ENCODE data around the gene BEGAIN. TPM values are rescaled to one million over a fixed set of nuclear protein-coding genes. Genes with fewer than 3 reads are reported as not detected.
"Not testable (repeated sequence)": the region's sequence is repeated elsewhere in the genome, so short reads cannot be mapped to it uniquely, and the experiment has no call there.

Gene BEGAIN
- total RNA-seq, 1 donor from 2014 or later = 3.4 TPM

DNA sequence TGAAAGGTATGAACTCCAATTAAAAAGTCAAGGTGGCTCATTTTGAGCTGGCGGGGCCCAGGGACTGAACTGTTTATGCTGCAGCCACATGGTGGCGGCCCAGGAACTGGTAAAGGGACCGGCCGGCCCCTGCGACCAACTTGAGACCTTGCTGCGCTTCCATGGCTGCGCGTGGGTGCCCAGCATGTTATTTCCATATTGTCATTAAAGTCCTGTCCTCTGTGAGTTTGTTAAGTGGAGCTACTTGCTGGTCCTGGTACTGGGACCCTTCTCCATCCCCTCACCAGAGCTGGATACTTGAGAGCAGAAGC is 62.3 kb downstream of the BEGAIN start:
- peak; percentile 8 for DNase-seq (ENCODE audit: low spot score)
- no peak overlapping the region for H3K27ac Mint-ChIP-seq
- no peak overlapping the region for H3K4me3 Mint-ChIP-seq (ENCODE audit: low read depth)
- H3K27me3 Mint-ChIP-seq (ENCODE audit: low read depth) = no peaks in the 10 kb centered on the region
- H3K36me3 Mint-ChIP-seq (ENCODE audit: low read depth) = no peaks in the 10 kb centered on the region
- no peaks in the 10 kb centered on the region for H3K4me1 Mint-ChIP-seq (ENCODE audit: low read depth)
- no peaks in the 10 kb centered on the region for H3K9me3 Mint-ChIP-seq
- intact Hi-C loops (cut with micrococcal nuclease) = no loop called here

DNA sequence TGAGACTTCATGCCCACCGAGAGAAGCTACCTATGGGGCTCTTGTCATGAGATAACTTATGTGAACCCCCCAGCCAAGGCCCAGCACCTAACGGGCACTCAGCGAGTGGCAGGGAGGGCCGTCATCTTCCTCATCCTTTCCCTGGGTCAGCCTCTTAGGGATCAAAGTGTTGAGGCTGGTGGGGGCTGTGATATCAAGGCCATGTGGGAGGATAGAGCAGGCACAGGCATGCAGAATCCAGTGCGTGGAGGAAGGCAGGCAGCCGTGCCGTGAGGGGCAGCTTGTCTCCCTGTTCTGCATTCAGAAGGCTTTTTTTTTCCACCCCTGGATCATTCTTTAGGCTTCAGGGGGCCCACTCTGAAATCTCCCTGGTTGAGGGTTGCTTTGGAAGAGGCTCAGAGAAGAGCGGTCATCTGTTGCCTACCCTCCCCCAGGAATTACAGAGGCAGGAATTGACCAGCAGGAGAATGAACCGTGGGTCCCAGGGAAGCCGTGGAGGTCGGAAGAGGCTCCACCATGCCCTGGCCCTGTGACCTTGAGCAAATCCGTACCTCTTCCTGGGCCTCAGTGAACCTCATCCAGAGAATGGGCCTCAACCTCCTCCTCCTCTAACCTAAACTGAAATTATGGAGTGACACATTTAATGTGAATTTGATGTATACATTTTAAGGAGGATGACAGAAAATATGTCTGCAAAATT is 62.8 kb downstream of the BEGAIN start:
- DNase-seq (ENCODE audit: low spot score) = no peak
- peaks cover under 1% of the 10 kb centered on the region for H3K9me3 Mint-ChIP-seq
- H3K4me3 Mint-ChIP-seq (ENCODE audit: low read depth) = no peak overlapping the region
- H3K36me3 Mint-ChIP-seq (ENCODE audit: low read depth) = no peaks in the 10 kb centered on the region
- intact Hi-C loops (cut with micrococcal nuclease) = no loop called here
- H3K27me3 Mint-ChIP-seq (ENCODE audit: low read depth) = no peaks in the 10 kb centered on the region
- H3K4me1 Mint-ChIP-seq (ENCODE audit: low read depth) = no peaks in the 10 kb centered on the region
- no peak overlapping the region for H3K27ac Mint-ChIP-seq

DNA sequence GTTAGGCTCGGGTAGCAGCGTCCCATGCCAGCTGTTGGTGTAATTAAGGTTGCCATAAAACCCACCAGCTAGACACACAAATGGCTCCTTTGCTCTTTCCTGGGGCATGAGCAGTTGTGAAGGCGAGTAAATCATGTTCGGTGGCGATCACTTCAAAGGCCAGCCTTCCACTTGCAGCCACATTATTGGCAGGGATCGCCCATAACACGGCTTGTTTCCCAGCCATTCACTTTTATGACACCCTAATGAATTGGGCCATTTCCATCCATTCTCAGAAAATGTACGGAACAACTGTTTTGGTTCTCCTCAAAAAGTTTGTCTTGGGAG is 63.4 kb downstream of the BEGAIN start:
- Mint-ChIP-seq H3K36me3 (ENCODE audit: low read depth) (no peaks in the 10 kb centered on the region), H3K27ac (no peak overlapping the region), H3K27me3 (ENCODE audit: low read depth) (no peaks in the 10 kb centered on the region), H3K4me3 (ENCODE audit: low read depth) (no peak overlapping the region), H3K4me1 (ENCODE audit: low read depth) (no peaks in the 10 kb centered on the region), H3K9me3 (peaks cover 6% of the 10 kb centered on the region)
- DNase-seq (ENCODE audit: low spot score) = no peak
- intact Hi-C loops (cut with micrococcal nuclease) = no loop called here

DNA sequence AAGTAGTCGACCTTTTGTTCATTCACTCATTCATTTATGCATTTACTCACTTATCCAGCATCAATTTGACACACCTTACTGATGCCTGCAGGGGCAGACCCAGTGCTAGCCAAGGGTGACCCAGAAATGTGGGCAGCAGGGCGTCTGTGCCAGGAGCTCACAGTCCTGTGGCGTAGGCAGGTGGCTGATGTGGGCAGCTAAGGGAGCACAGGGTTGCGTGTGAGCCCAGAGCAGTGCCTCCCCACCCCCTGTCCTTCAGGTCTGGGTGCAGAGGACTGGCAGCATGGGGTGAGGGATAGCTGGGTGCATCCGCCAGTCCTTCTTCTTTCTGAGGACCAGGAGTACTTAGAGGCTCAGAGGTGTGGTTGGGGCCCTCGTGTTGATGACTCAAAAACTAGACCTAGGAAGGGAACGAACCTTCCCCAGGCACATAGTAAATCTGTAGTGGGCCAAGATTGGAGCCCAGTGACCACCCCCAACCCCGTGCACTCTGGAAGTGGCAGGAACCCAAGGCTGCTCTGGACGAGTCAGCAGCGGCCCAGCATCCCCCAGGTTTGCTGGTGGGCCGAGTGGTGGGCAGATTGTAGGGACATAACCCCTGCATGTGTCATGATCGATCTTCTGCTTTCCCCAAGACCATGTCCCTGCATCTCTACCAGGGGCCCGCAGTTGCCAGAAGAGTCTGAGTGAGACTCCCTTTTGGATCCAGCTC is 63.9 kb downstream of the BEGAIN start:
- Mint-ChIP-seq H3K4me1 (ENCODE audit: low read depth) (no peaks in the 10 kb centered on the region), H3K36me3 (ENCODE audit: low read depth) (no peaks in the 10 kb centered on the region), H3K4me3 (ENCODE audit: low read depth) (no peak overlapping the region), H3K27me3 (ENCODE audit: low read depth) (no peaks in the 10 kb centered on the region), H3K9me3 (peaks cover 6% of the 10 kb centered on the region), H3K27ac (no peak overlapping the region)
- DNase-seq (ENCODE audit: low spot score) = no peak
- intact Hi-C loops (cut with micrococcal nuclease) = no loop called here

DNA sequence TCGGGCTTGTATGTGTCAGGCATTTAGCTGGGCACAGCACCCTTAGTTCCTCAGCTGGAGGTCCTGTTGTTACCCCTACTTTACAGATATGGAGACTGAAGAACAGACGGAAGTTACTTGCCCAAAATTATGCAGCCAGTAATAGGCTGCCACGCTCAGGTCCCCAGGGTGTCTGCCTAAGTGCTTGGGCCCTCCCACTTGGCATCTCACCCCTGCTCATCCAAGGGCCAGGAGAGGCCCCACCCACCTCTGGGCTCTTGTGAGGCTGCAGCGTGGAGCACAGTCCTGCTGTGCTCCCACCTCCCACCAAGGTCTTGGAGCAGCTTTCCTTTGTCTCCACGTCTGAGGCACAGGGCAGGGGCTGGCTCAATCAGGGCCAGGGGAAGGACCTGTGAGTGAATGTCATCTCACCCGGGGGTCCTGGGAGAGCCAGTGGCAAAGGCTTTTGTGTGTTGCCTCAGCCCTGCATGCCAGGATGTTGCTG is 64.6 kb downstream of the BEGAIN start:
- intact Hi-C loops (cut with micrococcal nuclease) = no loop called here
- Mint-ChIP-seq H3K36me3 (ENCODE audit: low read depth) (no peaks in the 10 kb centered on the region), H3K27me3 (ENCODE audit: low read depth) (no peaks in the 10 kb centered on the region), H3K4me1 (ENCODE audit: low read depth) (no peaks in the 10 kb centered on the region), H3K27ac (no peak overlapping the region), H3K4me3 (ENCODE audit: low read depth) (no peak overlapping the region), H3K9me3 (peaks cover 6% of the 10 kb centered on the region)
- no peak for DNase-seq (ENCODE audit: low spot score)

DNA sequence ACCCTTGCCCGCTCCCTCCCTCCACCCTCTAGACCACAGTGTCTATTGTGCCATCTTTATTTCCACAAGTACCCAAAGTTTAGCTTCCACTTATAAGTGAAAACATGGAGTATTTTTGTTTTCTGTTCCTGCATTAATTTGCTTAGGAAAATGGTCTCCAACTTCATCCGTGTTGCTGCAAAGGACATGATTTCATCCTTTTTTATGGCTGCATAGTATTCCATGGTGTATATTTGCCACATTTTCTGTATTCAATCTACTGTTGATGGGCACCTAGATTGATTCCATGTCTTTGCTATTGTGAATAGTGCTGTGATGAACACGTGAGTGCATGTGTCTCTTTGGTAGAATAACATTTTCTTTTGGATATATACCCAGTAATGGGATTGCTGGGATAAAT is 81.2 kb downstream of the BEGAIN start:
- Mint-ChIP-seq H3K9me3 (peaks cover 11% of the 10 kb centered on the region), H3K27me3 (ENCODE audit: low read depth) (peaks cover 13% of the 10 kb centered on the region)
- H3K4me1 Mint-ChIP-seq (ENCODE audit: low read depth); H3K27ac Mint-ChIP-seq; intact Hi-C loops (cut with micrococcal nuclease); H3K4me3 Mint-ChIP-seq (ENCODE audit: low read depth); DNase-seq (ENCODE audit: low spot score); H3K36me3 Mint-ChIP-seq (ENCODE audit: low read depth): not testable (repeated sequence)

DNA sequence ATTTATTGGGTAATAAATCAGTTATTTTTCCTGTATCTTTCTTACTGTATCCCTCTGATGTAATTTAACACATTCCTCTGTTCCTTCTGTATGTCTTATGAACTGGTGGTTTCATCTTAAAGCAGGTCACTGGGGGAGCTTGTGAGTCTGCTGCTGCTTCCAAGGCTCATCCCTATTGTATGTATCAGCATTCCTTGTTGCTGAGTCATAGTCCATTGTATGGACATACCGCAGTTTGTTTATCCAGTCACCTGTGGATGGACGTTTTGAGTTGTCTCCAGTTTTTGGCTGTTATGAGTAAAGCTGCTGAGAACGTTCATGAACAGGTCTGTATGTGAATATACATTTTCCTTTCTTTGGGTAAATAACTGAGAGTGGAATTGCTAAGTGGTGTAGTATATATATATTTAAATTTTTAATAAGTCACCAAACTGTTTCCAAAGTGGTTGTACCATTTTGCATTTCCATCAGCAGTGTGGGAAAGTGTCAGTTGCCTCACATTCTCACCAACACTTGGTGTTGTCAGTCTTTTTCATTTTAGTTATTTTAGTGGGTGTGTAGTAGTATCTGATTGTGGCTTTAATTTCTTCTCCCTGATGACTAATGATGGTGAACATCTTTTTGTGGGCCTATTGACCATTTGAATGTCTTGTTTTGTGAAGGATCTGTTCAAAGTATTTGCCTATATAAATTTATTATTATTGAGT is 82.7 kb downstream of the BEGAIN start:
- no peak for DNase-seq (ENCODE audit: low spot score)
- Mint-ChIP-seq H3K36me3 (ENCODE audit: low read depth) (no peaks in the 10 kb centered on the region), H3K27me3 (ENCODE audit: low read depth) (peaks cover 13% of the 10 kb centered on the region), H3K4me3 (ENCODE audit: low read depth) (no peak overlapping the region), H3K4me1 (ENCODE audit: low read depth) (peaks cover 4% of the 10 kb centered on the region), H3K27ac (no peak overlapping the region), H3K9me3 (peaks cover 11% of the 10 kb centered on the region)
- intact Hi-C loops (cut with micrococcal nuclease) = no loop called here

DNA sequence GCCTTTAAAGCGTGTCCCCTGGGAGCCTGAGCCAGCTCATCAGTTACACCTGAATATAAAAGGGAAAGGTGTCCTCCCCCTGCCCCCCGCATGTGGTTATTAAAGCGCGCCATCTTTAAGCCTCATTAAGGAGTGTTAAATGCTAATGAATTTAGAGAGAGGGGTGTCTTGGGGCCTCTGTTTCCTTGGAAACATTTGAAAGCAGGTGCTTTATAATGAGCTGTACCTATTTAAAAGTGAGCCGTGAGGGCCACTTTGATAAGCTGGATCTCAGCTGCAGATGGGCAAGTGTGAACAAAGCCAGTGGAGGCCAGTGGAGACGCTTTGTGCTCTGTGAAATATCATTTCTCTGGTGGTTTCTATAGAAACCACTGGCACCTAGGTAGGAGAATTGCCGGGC is 84.0 kb downstream of the BEGAIN start:
- Mint-ChIP-seq H3K4me1 (ENCODE audit: low read depth) (peaks cover 4% of the 10 kb centered on the region), H3K9me3 (peaks cover 11% of the 10 kb centered on the region), H3K4me3 (ENCODE audit: low read depth) (no peak overlapping the region), H3K27me3 (ENCODE audit: low read depth) (peaks cover 11% of the 10 kb centered on the region), H3K27ac (no peak overlapping the region), H3K36me3 (ENCODE audit: low read depth) (no peaks in the 10 kb centered on the region)
- DNase-seq (ENCODE audit: low spot score) = no peak
- intact Hi-C loops (cut with micrococcal nuclease) = no loop called here

DNA sequence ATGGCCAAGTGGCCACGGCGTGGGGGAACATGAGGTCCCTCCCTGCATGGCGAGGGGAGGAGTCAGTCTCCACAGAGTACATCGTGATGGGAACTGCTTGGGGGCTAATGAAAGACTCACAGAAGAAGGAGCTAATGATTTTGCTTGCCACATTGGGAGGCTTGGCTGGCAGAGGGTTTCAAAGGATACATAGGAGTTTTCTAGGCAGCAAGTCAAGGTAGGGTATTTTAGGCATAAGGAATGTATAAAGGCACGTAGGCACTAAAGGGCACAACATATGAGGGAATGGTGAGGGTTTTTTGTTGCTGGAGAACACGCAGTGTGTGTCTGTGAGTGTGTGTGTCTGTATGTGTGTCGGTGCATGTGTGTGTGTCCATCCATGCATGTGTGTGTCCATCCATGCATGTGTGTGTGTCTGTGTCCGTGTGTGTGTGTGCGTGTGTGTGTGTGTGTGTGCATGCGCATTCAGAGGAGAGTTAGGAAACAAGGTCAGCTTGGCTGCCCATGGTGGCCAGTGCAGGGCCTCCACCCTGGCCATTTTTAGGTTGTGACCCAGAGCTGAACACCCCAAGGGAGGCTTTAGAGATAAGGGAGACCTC is 84.5 kb downstream of the BEGAIN start:
- Mint-ChIP-seq H3K9me3 (peaks cover 11% of the 10 kb centered on the region), H3K4me1 (ENCODE audit: low read depth) (peaks cover 2% of the 10 kb centered on the region), H3K27me3 (ENCODE audit: low read depth) (peaks cover 8% of the 10 kb centered on the region), H3K27ac (no peak overlapping the region), H3K36me3 (ENCODE audit: low read depth) (no peaks in the 10 kb centered on the region), H3K4me3 (ENCODE audit: low read depth) (no peak overlapping the region)
- intact Hi-C loops (cut with micrococcal nuclease) = no loop called here
- DNase-seq (ENCODE audit: low spot score) = no peak

DNA sequence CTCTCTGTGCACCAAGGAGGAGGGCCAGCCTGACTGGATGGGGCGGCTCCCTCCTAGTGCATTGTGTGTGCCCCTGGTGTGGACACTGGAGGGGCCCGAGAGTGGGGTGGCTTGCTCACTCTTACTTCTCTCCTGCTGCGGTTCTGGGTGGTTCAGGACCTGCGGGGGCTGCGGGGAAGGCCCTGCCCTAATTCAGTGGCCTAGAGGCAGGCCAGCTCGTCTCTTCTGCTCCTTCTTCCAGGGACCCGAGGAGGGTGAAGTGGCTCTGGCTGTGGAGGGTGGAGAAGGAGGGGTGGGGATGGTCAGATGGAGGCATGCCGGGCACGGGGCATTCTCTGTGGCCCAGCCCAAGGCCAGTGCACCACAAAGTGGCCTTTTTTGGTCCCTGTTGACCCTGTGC is 87.1 kb downstream of the BEGAIN start:
- Mint-ChIP-seq H3K27me3 (ENCODE audit: low read depth) (peaks cover 1% of the 10 kb centered on the region), H3K4me1 (ENCODE audit: low read depth) (no peaks in the 10 kb centered on the region), H3K27ac (no peak overlapping the region), H3K9me3 (peaks cover 5% of the 10 kb centered on the region), H3K4me3 (ENCODE audit: low read depth) (no peak overlapping the region), H3K36me3 (ENCODE audit: low read depth) (no peaks in the 10 kb centered on the region)
- DNase-seq (ENCODE audit: low spot score) = no peak
- intact Hi-C loops (cut with micrococcal nuclease) = no loop called here

DNA sequence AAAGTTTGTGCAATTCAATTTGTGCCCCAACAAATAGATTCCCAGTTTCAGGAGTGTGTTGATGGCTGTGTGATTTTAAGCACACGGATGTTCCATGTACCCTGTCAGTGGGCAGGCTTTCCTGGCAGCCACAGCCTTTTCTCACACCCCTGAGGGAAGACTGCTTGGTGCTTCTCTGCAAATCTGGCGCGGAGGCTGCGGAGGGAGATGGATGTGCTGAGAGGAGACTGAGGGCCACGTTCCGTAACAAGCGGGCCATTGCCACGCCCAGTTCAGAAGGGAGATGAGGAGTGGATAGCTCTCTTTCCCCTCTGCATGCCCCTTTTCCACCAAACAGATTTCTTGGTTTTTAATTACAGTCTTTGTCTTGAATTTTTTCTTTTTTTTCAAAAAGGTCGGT is 89.1 kb downstream of the BEGAIN start:
- no peak overlapping the region for H3K27ac Mint-ChIP-seq
- intact Hi-C loops (cut with micrococcal nuclease) = no loop called here
- H3K9me3 Mint-ChIP-seq = no peaks in the 10 kb centered on the region
- no peak for DNase-seq (ENCODE audit: low spot score)
- no peak overlapping the region for H3K4me3 Mint-ChIP-seq (ENCODE audit: low read depth)
- H3K4me1 Mint-ChIP-seq (ENCODE audit: low read depth) = no peaks in the 10 kb centered on the region
- H3K27me3 Mint-ChIP-seq (ENCODE audit: low read depth) = peaks cover 1% of the 10 kb centered on the region
- no peaks in the 10 kb centered on the region for H3K36me3 Mint-ChIP-seq (ENCODE audit: low read depth)

DNA sequence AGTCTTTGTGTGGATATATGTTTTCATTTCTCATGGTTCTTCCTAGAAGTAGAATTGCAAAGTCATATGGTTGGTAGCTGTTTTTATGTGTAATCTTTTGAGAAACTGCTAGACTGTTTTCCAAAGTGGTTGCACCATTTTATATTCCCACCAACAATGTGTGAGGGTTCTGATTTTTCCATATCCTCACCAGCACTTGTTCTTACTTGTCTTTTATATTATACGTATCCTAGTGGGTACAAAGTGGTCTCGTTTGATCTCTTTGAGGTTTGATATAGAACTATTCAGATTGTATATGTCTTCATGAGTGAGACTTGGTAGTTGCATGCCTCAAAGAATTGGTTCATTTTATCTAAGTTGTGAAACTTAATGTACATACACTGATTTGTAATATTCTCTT is 91.3 kb downstream of the BEGAIN start:
- Mint-ChIP-seq H3K9me3 (no peaks in the 10 kb centered on the region), H3K27me3 (ENCODE audit: low read depth) (peaks cover 1% of the 10 kb centered on the region), H3K36me3 (ENCODE audit: low read depth) (no peaks in the 10 kb centered on the region), H3K4me1 (ENCODE audit: low read depth) (no peaks in the 10 kb centered on the region), H3K4me3 (ENCODE audit: low read depth) (no peak overlapping the region), H3K27ac (no peak overlapping the region)
- DNase-seq (ENCODE audit: low spot score) = no peak
- intact Hi-C loops (cut with micrococcal nuclease) = no loop called here

DNA sequence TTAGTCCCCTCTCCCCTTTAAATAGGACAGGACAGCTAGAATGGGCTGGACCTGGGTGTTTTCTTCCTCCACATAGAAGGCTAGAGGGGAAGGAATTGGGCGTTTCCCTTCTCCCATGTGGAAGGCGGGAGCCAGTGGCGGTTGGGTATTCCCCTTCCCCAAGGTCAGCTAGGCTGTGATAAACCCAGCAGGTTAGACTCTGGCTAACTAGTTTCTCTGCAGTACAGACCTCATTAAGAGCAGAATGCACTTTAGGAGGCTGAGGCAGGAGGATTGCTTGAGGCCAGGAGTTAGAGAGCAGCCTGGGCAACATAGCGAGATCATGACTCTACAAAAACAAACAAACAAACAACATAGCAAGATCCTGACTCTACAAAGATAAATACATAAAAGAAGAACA is 92.6 kb downstream of the BEGAIN start:
- no peaks in the 10 kb centered on the region for H3K4me1 Mint-ChIP-seq (ENCODE audit: low read depth)
- no peak overlapping the region for H3K4me3 Mint-ChIP-seq (ENCODE audit: low read depth)
- no peaks in the 10 kb centered on the region for H3K9me3 Mint-ChIP-seq
- intact Hi-C loops (cut with micrococcal nuclease) = no loop called here
- no peak for DNase-seq (ENCODE audit: low spot score)
- no peak overlapping the region for H3K27ac Mint-ChIP-seq
- H3K27me3 Mint-ChIP-seq (ENCODE audit: low read depth) = peaks cover 1% of the 10 kb centered on the region
- H3K36me3 Mint-ChIP-seq (ENCODE audit: low read depth) = no peaks in the 10 kb centered on the region
